Measurements from ENCODE around the gene TMEM151B. TPM values are rescaled to one million over a fixed set of nuclear protein-coding genes. Genes with fewer than 3 reads are reported as not detected.

The TMEM151B gene
- total and polyA plus RNA-seq, 2 of the 13 experiments (the other 11 are each of a cell fraction or from before 2014, with no cell fraction given), result not detected

DNA sequence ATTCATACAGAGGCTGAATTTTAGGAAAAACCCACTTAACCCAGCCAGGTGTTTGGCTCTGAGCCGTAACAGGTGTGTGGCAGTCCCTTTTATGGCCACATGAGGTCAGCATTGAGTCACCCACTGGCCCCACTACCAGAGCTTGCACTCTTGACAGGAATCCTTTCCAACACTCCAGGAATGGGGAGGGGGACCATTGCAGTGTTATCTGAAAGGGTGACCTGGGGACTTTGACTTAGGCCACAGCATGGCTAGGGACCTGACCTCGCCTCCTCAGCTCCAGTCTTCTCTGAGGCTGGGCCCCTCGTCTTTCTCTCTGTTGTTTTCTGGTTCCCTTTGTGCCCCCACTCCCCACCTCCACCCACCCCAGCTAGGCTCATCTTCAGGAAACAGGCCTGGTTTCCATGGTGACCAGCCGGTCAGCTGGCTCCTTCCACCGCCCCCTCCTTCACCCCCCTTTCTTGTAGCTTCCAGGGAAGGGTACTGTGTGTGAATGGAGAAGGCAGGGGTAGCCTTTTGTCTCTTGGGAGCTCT, 2.1 kb upstream of the TMEM151B start (continued):
- TF ChIP-seq FOXC1 (CRISPR knock-in tag; IDR thresholded peaks at IDR 0.05; ENCODE audit: borderline replicate concordance) (no peak), ZNF138 (CRISPR knock-in tag; IDR thresholded peaks at IDR 0.05; ENCODE audit: low read depth) (no peak), ZNF501 (CRISPR knock-in tag; IDR thresholded peaks at IDR 0.05) (no peak), ZNF160 (CRISPR knock-in tag; IDR thresholded peaks at IDR 0.05) (0 out of 2 replicates have a peak, but pooled peaks have one; percentile 41), MIER2 (CRISPR knock-in tag; IDR thresholded peaks at IDR 0.05) (peak; percentile 35; the same call in 1 of the 2 replicates), PHF20 (CRISPR knock-in tag; IDR thresholded peaks at IDR 0.05) (no peak), DZIP1 (CRISPR knock-in tag; IDR thresholded peaks at IDR 0.05) (no peak), PHF21A (CRISPR knock-in tag; IDR thresholded peaks at IDR 0.05) (no peak), TP53 (CRISPR knock-in tag; conservative IDR thresholded peaks at IDR 0.05) (no peak), ZSCAN31 (CRISPR knock-in tag; IDR thresholded peaks at IDR 0.05; ENCODE audit: low read depth) (no peak), NCOA1 (CRISPR knock-in tag; IDR thresholded peaks at IDR 0.05) (no peak), ZNF432 (CRISPR knock-in tag; IDR thresholded peaks at IDR 0.05; ENCODE audit: borderline replicate concordance) (no peak), ZNF768 (CRISPR knock-in tag; IDR thresholded peaks at IDR 0.05) (no peak), TOE1 (CRISPR knock-in tag; IDR thresholded peaks at IDR 0.05) (no peak), FLYWCH1 (CRISPR knock-in tag; IDR thresholded peaks at IDR 0.05) (no peak), GTF2F1 (IDR thresholded peaks at IDR 0.05; ENCODE audit: low read length) (no peak), MEIS2 (CRISPR knock-in tag; IDR thresholded peaks at IDR 0.05) (peak; percentile 39; the same call in 1 of the 2 replicates), ATRX (CRISPR knock-in tag; IDR thresholded peaks at IDR 0.05; ENCODE audit: borderline replicate concordance) (no peak), RXRA (CRISPR knock-in tag; IDR thresholded peaks at IDR 0.05) (no peak), SMARCC2 (IDR thresholded peaks at IDR 0.05) (no peak), ZFP37 (CRISPR knock-in tag; IDR thresholded peaks at IDR 0.05; ENCODE audit: borderline replicate concordance) (no peak), TEAD3 (CRISPR knock-in tag; optimal IDR thresholded peaks at IDR 0.05; ENCODE audit: borderline replicate concordance) (peak; percentile 28), ZSCAN22 (CRISPR knock-in tag; IDR thresholded peaks at IDR 0.05) (no peak), RAD21 (CRISPR knock-in tag; IDR thresholded peaks at IDR 0.05) (peak; percentile 90), ZNF879 (CRISPR knock-in tag; IDR thresholded peaks at IDR 0.05) (no peak), NKX3-1 (CRISPR knock-in tag; IDR thresholded peaks at IDR 0.05) (no peak)
- TF ChIP-seq, protein P1, sequence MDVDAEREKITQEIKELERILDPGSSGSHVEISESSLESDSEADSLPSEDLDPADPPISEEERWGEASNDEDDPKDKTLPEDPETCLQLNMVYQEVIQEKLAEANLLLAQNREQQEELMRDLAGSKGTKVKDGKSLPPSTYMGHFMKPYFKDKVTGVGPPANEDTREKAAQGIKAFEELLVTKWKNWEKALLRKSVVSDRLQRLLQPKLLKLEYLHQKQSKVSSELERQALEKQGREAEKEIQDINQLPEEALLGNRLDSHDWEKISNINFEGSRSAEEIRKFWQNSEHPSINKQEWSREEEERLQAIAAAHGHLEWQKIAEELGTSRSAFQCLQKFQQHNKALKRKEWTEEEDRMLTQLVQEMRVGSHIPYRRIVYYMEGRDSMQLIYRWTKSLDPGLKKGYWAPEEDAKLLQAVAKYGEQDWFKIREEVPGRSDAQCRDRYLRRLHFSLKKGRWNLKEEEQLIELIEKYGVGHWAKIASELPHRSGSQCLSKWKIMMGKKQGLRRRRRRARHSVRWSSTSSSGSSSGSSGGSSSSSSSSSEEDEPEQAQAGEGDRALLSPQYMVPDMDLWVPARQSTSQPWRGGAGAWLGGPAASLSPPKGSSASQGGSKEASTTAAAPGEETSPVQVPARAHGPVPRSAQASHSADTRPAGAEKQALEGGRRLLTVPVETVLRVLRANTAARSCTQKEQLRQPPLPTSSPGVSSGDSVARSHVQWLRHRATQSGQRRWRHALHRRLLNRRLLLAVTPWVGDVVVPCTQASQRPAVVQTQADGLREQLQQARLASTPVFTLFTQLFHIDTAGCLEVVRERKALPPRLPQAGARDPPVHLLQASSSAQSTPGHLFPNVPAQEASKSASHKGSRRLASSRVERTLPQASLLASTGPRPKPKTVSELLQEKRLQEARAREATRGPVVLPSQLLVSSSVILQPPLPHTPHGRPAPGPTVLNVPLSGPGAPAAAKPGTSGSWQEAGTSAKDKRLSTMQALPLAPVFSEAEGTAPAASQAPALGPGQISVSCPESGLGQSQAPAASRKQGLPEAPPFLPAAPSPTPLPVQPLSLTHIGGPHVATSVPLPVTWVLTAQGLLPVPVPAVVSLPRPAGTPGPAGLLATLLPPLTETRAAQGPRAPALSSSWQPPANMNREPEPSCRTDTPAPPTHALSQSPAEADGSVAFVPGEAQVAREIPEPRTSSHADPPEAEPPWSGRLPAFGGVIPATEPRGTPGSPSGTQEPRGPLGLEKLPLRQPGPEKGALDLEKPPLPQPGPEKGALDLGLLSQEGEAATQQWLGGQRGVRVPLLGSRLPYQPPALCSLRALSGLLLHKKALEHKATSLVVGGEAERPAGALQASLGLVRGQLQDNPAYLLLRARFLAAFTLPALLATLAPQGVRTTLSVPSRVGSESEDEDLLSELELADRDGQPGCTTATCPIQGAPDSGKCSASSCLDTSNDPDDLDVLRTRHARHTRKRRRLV (CRISPR knock-in tag; IDR thresholded peaks at IDR 0.05), result no peak

Measured in HepG2 (cell line).